Neuron (in vitro differentiated cells): Measurements from ENCODE around the gene PDS5B.
"Not testable (repeated sequence)": the region's sequence is repeated elsewhere in the genome, so short reads cannot be mapped to it uniquely, and the experiment has no call there.

ENCODE experiments used
- H2AFZ ChIP-seq: one replicate; pipeline ENCODE4 v1.6.1; 2013; ENCODE audit warnings: low read depth, mild to moderate bottlenecking, inconsistent platforms, low read length, moderate library complexity
- H3K27me3 ChIP-seq: one replicate; pipeline ENCODE4 v1.6.1; 2013; ENCODE audit warnings: low read length; ENCODE audit not compliant: insufficient read depth
- H3K36me3 ChIP-seq: one replicate; pipeline ENCODE4 v1.6.1; 2013; ENCODE audit warnings: low read length; ENCODE audit not compliant: insufficient read depth
- H3K4me1 ChIP-seq: one replicate; pipeline ENCODE4 v1.6.1; 2013; ENCODE audit warnings: low read length; ENCODE audit not compliant: insufficient read depth
- H3K4me3 ChIP-seq: 2 replicates; pipeline ENCODE4 v1.5.1; 2013; ENCODE audit warnings: mild to moderate bottlenecking, low read length, moderate library complexity
- H3K9me3 ChIP-seq: one replicate; pipeline ENCODE4 v1.6.1; 2013; ENCODE audit warnings: low read length

PDS5B gene

GRCh38 chr13:32811297-32811800, 225.1 kb downstream of the PDS5B start:
- Histone ChIP-seq H3K36me3 (no peaks in the 10 kb centered on the region), H3K4me1 (no peaks in the 10 kb centered on the region), H3K4me3 (no peak overlapping the region), H3K27me3 (no peaks in the 10 kb centered on the region), H2AFZ (no peak overlapping the region), H3K9me3 (peaks cover 2% of the 10 kb centered on the region)

DNA sequence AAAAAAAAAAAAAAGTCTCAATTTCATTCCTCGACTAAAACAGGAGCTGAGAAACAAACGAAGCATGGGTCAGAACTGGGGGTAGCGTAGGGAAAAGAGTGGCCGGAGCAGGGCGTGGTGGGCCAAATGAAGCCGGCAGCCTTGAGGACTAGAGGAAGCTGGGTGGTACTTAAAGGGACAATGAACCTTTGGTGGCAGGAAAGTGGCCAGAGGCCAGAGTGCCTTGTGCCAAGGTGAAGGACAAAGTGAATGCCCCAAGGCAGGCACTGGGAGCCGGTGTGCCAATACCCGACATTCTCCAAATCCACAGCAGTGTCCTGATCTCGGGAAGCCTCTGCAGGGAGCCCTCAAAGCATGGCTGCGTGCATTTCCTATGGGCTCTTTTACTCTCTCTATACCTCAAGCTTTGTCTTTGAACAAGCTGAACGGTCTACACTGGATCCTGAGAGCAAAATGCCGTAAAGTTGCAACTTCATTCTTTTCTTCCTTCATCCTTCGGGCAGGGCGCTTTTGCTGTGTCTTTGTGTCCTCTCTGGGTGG, 235.0 kb downstream of the PDS5B start:
- Histone ChIP-seq H3K36me3 (no peaks in the 10 kb centered on the region), H3K4me3 (no peak overlapping the region), H2AFZ (no peak overlapping the region), H3K27me3 (no peaks in the 10 kb centered on the region), H3K4me1 (peaks cover 7% of the 10 kb centered on the region), H3K9me3 (no peaks in the 10 kb centered on the region)

DNA sequence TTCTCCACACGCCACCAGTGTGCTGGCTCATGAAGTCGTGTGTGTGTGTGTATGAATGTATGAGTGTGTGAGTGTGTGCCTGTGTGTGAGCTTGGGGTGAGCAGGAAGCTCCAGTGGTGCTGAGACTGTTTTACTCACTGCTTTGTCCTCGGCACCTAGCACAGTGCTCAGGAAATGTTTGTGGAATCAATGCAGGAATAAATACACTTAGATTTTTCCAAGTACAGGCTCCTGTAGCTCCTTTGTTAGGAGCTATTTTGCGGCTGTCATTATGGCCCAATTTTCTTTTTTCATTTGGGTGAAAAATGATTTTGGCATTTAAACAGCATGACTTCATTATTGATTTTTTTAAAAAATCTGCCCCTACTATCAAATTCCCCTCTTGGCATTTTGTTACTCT, 236.5 kb downstream of the PDS5B start:
- Histone ChIP-seq H3K4me1 (peaks cover 7% of the 10 kb centered on the region), H3K9me3 (no peaks in the 10 kb centered on the region), H2AFZ (no peak overlapping the region), H3K27me3 (no peaks in the 10 kb centered on the region), H3K36me3 (no peaks in the 10 kb centered on the region), H3K4me3 (no peak overlapping the region)

DNA sequence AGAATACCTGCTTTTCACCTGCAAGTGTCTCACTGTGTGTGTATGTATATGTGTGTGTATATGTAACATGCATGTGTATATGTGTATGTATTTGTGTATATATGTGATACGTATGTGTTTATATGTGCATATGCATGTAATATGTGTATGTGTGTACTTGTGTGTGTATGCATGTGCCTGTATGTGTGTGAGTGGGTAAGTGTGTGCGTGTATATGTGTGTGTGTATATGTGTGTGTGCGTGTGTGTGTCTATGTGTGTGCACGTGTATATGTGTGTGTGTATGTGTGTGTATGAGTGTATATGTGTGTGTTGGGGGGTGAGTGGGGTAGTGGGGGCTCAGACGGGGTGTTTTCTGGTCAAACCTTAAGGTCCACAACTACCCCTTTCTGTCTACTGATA, 237.3 kb downstream of the PDS5B start:
- Histone ChIP-seq H3K4me3 (no peak overlapping the region), H3K9me3 (no peaks in the 10 kb centered on the region), H3K27me3 (no peaks in the 10 kb centered on the region), H2AFZ (no peak overlapping the region), H3K36me3 (no peaks in the 10 kb centered on the region), H3K4me1 (peaks cover 7% of the 10 kb centered on the region)

GRCh38 chr13:32824061-32824460, 237.8 kb downstream of the PDS5B start:
- Histone ChIP-seq H3K9me3 (no peaks in the 10 kb centered on the region), H2AFZ (no peak overlapping the region), H3K4me1 (peaks cover 7% of the 10 kb centered on the region), H3K27me3 (no peaks in the 10 kb centered on the region), H3K36me3 (no peaks in the 10 kb centered on the region), H3K4me3 (no peak overlapping the region)

GRCh38 chr13:32824675-32825074, 238.4 kb downstream of the PDS5B start:
- Histone ChIP-seq H3K27me3 (no peaks in the 10 kb centered on the region), H3K9me3 (no peaks in the 10 kb centered on the region), H3K4me1 (peaks cover 8% of the 10 kb centered on the region), H3K4me3 (no peak overlapping the region), H3K36me3 (no peaks in the 10 kb centered on the region), H2AFZ (no peak overlapping the region)

DNA sequence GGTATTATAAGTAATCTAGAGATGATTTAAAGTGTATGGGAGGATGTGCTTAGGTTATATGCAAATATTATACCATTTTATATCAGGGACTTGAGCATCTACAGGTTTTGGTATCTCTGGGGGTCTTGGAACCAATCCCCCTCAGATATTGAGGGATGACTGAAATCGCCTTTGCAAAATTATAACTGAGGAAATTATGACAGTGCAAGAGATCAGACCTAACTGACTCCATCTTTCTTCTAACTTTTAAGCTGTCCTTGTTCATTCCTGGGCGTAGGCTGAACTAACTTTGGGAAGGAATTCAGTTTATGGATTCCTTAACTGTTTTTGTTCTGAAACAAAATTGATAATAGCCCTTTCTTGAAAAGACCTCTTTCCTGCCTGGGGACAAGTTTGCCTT, 239.2 kb downstream of the PDS5B start:
- H2AFZ ChIP-seq = no peak overlapping the region
- H3K4me1 ChIP-seq = peaks cover 12% of the 10 kb centered on the region
- no peaks in the 10 kb centered on the region for H3K27me3 ChIP-seq
- no peak overlapping the region for H3K4me3 ChIP-seq
- H3K36me3 ChIP-seq = no peaks in the 10 kb centered on the region
- no peaks in the 10 kb centered on the region for H3K9me3 ChIP-seq

DNA sequence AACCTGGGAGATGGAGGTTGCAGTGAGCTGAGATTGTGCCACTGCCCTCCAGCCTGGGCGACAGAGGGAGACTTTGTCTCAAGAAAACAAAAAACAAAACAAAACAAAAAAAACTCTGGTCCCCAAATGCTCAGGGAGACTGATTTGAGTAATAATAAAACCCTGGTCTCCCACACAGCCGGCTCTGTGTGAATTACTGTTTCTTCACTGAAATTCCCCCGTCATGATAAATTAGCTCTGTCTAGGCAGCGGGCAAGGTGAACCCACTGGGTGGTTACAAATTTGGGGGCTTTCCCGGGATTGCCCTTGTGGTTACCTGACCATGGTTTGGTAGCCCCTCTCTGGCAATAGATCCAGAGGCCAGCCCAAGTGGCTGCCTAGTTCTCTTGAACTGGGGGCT, 240.1 kb downstream of the PDS5B start:
- not testable (repeated sequence) for H3K36me3 ChIP-seq, H2AFZ ChIP-seq, H3K27me3 ChIP-seq, H3K4me3 ChIP-seq, H3K9me3 ChIP-seq
- peaks cover 12% of the 10 kb centered on the region for H3K4me1 ChIP-seq
